ENCODE data around the gene SRPK3.

SRPK3 gene

DNA sequence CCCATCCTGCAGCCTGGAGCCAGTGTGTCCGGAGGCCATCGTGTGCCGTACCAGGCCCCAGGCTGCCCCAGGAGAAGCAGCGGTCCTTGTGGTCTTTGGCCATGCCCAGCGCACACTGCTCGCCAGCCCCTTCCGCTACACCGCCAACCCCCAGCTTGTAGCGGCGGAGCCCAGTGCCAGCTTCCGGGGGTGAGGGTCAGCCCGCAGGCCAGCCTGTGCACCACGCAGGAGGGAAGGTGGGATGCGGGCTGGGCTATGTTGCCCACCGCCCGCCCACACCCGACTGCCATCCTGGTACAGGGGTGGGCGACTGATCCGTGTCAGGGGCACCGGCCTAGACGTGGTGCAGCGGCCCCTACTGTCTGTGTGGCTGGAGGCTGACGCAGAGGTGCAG lies 7.6 kb upstream of the SRPK3 start:
- no peak for DNase-seq
- H3K9me3 Mint-ChIP-seq = no peaks in the 10 kb centered on the region
- no peak overlapping the region for H3K4me3 Mint-ChIP-seq
- H3K27me3 Mint-ChIP-seq = no peaks in the 10 kb centered on the region
- H3K4me1 Mint-ChIP-seq = peaks cover 4% of the 10 kb centered on the region
- ATAC-seq = no peak
- H3K27ac Mint-ChIP-seq = no peak overlapping the region

DNA sequence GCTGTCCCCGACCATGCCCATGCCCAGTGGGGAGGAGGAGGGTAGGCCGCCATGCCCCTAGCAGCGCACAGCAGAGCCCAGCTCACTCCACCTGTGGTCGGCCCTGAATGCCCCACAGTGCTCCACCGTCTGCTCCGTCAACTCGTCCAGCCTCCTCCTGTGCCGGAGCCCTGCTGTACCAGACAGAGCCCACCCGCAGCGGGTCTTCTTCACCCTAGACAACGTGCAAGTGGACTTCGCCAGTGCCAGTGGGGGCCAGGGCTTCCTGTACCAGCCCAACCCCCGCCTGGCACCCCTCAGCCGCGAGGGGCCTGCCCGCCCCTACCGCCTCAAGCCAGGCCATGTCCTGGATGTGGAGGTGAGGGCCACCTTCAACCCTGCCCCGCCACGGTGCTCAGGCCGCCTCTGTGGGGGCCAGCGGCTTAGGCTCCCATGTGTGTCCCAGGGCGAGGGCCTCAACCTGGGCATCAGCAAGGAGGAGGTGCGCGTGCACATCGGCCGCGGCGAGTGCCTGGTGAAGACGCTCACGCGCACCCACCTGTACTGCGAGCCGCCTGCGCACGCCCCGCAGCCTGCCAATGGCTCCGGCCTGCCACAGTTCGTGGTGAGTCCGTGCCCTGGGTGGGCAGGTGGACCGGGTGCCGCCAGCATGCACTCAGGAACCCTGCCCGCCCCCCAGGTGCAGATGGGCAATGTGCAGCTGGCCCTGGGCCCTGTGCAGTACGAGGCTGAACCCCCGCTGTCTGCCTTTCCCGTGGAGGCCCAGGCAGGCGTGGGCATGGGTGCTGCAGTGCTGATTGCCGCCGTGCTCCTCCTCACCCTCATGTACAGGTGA lies 6.9 kb upstream of the SRPK3 start:
- no peak overlapping the region for H3K4me3 Mint-ChIP-seq
- no peak overlapping the region for H3K27ac Mint-ChIP-seq
- H3K4me1 Mint-ChIP-seq = no peaks in the 10 kb centered on the region
- H3K9me3 Mint-ChIP-seq = no peaks in the 10 kb centered on the region
- ATAC-seq (no peak), DNase-seq (no peak)
- no peaks in the 10 kb centered on the region for H3K27me3 Mint-ChIP-seq

DNA sequence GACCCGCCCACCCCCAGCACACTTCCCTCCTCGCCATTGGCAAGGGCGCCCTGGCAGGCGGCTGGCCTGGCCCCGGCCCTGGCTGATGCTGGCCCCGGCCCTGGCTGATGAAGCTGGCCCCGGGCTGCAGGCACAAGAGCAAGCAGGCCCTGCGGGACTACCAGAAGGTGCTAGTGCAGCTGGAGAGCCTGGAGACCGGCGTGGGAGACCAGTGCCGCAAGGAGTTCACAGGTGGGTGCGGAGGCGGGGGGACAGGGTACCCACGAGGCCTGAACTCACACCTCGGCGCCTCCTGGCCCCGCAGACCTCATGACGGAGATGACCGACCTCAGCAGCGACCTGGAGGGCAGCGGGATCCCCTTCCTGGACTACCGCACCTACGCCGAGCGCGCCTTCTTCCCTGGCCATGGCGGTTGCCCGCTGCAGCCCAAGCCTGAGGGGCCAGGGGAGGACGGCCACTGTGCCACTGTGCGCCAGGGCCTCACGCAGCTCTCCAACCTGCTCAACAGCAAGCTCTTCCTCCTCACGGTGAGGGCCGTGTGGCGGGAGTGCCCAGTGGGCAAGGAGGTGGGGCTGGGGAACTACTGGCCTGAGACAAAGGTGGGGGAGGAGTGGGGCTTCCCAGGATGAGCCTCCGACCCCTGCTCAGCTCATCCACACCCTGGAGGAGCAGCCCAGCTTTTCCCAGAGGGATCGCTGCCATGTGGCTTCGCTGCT lies 6.1 kb upstream of the SRPK3 start:
- Mint-ChIP-seq H3K27me3 (peaks cover 3% of the 10 kb centered on the region), H3K9me3 (no peaks in the 10 kb centered on the region), H3K4me3 (no peak overlapping the region), H3K4me1 (peaks cover 1% of the 10 kb centered on the region), H3K27ac (no peak overlapping the region)
- peak in 1 of 2 donors; percentile 4 for DNase-seq
- ATAC-seq = no peak

DNA sequence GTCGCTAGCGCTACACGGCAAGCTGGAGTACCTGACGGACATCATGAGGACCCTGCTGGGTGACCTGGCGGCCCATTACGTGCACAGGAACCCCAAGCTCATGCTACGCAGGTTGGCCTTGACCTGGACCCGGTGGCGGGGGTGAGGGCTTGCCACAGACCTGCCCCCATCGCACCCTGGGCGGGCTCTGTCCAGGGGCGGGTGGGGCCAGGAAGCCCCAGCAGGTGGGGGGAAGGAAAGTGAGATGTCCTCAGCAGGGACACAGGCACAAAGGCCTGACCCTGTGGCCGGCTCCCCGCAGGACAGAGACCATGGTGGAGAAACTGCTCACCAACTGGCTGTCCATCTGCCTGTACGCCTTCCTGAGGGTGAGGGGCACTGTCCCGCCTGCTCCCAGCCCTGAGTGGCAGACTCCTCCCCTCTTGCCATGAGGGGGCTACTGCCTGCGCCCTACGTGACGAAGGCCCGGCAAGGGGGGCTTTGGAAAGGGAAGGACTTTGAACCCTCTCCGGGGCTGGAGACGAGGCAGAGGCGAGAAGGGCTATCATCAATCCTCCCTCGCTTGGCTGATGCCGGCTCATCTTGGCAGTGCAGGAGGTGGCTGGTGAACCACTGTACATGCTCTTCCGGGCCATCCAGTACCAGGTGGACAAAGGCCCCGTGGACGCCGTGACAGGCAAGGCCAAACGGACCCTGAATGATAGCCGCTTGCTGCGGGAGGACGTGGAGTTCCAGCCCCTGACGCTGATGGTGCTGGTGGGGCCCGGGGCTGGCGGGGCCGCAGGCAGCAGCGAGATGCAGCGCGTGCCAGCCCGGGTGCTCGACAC lies 5.3 kb upstream of the SRPK3 start:
- ATAC-seq = no peak

DNA sequence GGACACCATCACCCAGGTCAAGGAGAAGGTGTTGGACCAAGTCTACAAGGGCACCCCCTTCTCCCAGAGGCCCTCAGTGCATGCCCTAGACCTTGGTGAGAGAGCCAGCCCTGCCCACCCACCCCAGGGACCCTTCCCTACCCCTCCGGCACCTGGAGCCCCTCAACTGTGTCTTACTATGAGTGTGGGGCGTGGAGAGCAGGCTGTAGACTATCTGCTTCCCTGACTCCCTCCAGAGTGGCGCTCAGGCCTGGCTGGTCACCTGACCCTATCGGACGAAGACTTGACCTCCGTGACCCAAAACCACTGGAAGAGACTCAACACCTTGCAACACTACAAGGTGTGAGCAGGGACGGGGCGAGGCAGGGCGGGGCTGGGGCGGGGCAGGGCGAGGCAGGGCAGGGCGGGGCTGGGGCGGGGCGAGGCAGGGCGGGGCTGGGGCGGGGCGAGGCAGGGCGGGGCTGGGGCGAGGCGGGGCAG lies 4.7 kb upstream of the SRPK3 start:
- no peaks in the 10 kb centered on the region for H3K9me3 Mint-ChIP-seq
- H3K4me3 Mint-ChIP-seq = no peak overlapping the region
- ATAC-seq = no peak
- H3K27ac Mint-ChIP-seq = no peak overlapping the region
- no peak for DNase-seq
- peaks cover 9% of the 10 kb centered on the region for H3K4me1 Mint-ChIP-seq
- H3K27me3 Mint-ChIP-seq = peaks cover 12% of the 10 kb centered on the region

More for the DNA sequence above, 5.3 kb upstream of the SRPK3 start:
- H3K9me3 Mint-ChIP-seq = no peaks in the 10 kb centered on the region
- peaks cover 9% of the 10 kb centered on the region for H3K4me1 Mint-ChIP-seq
- no peak overlapping the region for H3K4me3 Mint-ChIP-seq
- H3K27me3 Mint-ChIP-seq = peaks cover 11% of the 10 kb centered on the region
- H3K27ac Mint-ChIP-seq = no peak overlapping the region
- peak in 1 of 2 donors; percentile 6 for DNase-seq

DNA sequence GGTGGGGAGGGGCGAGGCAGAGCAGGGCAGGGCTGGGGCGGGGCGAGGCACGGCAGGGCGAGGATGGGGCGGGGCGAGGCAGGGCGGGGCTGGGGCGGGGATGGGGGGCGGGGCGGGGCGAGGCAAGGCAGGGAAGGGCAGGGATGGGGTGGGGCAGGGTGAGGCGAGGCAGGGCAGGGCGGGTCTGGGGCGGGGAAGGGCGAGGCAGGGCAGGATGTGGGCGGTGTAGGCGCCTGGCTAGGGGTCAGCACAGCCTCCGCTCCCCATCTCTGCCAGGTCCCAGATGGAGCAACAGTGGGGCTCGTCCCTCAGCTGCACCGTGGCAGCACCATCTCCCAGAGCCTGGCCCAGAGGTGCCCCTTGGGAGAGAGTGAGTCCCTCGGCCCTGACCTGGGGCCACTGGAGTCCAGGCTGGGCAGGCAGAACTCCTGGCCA lies 4.2 kb upstream of the SRPK3 start:
- H3K27me3 Mint-ChIP-seq = peaks cover 12% of the 10 kb centered on the region
- no peaks in the 10 kb centered on the region for H3K9me3 Mint-ChIP-seq
- no peak overlapping the region for H3K27ac Mint-ChIP-seq
- H3K4me1 Mint-ChIP-seq = peaks cover 9% of the 10 kb centered on the region
- ATAC-seq (peak; percentile 8), DNase-seq (no peak)
- no peak overlapping the region for H3K4me3 Mint-ChIP-seq

DNA sequence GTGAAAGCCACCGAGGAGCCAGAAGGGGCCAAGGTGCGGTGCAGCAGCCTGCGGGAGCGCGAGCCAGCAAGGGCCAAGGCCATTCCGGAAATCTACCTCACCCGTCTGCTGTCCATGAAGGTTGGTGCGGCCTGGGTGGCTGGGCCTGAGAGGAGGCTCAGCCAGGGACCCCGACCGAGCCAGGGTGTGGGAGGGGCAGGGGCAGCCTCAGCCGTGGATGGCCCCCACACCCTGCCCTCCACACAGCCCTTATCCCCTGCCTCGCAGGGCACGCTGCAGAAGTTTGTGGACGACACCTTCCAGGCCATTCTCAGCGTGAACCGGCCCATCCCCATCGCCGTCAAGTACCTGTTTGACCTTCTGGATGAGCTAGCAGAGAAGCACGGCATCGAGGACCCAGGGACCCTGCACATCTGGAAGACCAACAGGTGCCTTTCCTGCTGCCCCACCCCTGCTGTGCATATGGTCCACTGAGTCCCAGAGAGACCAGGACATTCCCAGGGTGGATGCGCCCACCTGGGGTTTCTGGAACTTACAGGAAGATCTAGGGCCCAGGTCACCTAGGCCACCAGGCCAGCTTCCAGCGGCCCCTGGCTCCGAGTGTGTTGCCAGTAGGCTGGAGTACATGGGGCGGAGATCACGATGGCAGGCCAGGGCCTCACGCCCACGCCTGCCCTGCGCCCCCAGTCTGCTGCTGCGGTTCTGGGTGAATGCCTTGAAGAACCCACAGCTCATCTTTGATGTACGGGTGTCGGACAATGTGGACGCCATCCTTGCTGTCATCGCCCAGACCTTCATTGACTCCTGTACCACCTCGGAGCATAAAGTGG lies 3.4 kb upstream of the SRPK3 start:
- no peak overlapping the region for H3K27ac Mint-ChIP-seq
- DNase-seq = no peak

DNA sequence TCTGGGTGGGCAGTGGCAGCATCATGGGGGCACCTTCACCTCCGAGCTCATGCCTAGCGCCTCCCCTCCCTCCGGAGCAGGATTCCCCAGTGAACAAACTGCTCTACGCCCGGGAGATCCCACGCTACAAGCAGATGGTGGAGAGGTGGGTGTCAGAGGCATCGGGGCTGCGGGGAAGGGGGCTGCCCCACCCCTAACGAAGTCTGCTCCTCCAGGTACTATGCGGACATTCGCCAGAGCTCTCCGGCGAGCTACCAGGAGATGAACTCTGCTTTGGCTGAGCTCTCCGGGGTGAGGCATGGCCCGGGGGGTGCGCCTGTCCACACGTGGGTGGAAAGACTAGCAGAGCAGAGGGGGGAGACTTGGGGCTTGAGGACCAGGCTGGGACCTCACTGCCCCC lies 2.7 kb upstream of the SRPK3 start:
- no peaks in the 10 kb centered on the region for H3K9me3 Mint-ChIP-seq
- H3K27me3 Mint-ChIP-seq = peaks cover 12% of the 10 kb centered on the region
- no peak overlapping the region for H3K27ac Mint-ChIP-seq
- DNase-seq (no peak), ATAC-seq (no peak)
- H3K4me1 Mint-ChIP-seq = peaks cover 9% of the 10 kb centered on the region
- no peak overlapping the region for H3K4me3 Mint-ChIP-seq

More for the DNA sequence above, 3.4 kb upstream of the SRPK3 start:
- ATAC-seq = no peak
- H3K4me1 Mint-ChIP-seq = peaks cover 9% of the 10 kb centered on the region
- H3K9me3 Mint-ChIP-seq = no peaks in the 10 kb centered on the region
- H3K27me3 Mint-ChIP-seq = peaks cover 12% of the 10 kb centered on the region
- no peak overlapping the region for H3K4me3 Mint-ChIP-seq

DNA sequence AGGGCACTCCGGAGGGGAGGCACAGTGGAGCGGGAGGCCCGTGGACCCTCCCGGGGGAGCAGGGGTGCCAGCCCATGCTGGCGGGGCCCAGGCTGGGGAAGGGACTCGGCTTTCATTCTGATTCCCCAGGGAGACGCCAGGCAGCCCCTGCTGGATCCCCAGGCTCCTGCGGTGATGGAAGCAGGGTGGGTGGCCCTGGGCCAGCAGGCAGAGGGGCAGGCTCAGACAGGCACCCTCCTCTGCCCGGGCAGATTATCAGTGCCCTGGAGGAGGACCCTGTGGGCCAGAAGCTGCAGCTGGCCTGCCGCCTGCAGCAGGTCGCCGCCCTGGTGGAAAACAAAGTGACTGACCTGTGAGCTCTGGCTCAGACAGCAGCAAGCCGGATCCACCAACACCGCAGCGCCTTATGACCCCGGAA lies 2.1 kb upstream of the SRPK3 start:
- no peak overlapping the region for H3K4me3 Mint-ChIP-seq
- peaks cover 9% of the 10 kb centered on the region for H3K4me1 Mint-ChIP-seq
- DNase-seq (no peak), ATAC-seq (peak; percentile 10)
- no peaks in the 10 kb centered on the region for H3K9me3 Mint-ChIP-seq
- no peak overlapping the region for H3K27ac Mint-ChIP-seq
- peaks cover 12% of the 10 kb centered on the region for H3K27me3 Mint-ChIP-seq

DNA sequence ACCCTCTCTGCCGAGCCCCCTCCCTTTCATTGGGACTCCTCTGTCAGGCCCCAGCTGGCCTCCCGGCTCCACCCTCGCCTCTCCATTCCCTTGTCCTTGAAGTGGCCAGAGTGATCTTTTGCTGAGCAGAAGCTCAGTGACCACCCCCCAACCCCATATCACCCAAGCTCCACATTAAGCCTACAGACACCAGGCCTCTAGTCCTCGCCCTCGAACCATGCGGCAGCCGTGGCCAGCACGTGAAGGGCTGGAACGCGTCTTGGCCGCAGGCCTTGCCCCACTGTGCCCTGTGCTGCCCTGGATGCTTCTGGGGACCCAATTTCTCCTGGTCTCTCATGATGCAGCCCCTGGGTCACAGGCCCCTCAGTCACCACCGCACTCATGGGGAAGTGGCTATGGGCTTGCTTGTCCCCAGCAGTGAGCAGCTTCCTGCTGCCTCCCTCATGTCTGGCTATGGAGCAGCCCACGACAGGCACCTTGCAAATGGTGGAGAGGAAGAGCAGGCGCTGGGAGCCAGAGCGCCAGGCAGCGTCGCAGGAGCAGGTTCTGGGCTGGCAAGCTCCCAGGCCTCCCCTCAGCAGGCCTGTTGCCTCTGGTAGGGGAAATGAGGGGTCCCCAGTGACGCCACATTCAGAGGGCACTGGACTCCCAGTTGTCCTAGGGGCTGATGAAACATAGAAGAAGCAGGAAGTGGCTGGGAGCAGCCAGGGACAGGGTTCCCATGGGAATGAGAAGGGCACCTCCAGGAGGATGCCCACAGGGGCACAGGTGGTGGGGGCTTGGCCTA lies 757 bp upstream of the SRPK3 start:
- DNase-seq (no peak), ATAC-seq (no peak)
- no peak overlapping the region for H3K4me3 Mint-ChIP-seq
- no peaks in the 10 kb centered on the region for H3K9me3 Mint-ChIP-seq
- H3K4me1 Mint-ChIP-seq = peaks cover 9% of the 10 kb centered on the region
- peak overlapping the region in 1 of 2 donors; percentile 31 for H3K27ac Mint-ChIP-seq
- peaks cover 12% of the 10 kb centered on the region for H3K27me3 Mint-ChIP-seq

DNA sequence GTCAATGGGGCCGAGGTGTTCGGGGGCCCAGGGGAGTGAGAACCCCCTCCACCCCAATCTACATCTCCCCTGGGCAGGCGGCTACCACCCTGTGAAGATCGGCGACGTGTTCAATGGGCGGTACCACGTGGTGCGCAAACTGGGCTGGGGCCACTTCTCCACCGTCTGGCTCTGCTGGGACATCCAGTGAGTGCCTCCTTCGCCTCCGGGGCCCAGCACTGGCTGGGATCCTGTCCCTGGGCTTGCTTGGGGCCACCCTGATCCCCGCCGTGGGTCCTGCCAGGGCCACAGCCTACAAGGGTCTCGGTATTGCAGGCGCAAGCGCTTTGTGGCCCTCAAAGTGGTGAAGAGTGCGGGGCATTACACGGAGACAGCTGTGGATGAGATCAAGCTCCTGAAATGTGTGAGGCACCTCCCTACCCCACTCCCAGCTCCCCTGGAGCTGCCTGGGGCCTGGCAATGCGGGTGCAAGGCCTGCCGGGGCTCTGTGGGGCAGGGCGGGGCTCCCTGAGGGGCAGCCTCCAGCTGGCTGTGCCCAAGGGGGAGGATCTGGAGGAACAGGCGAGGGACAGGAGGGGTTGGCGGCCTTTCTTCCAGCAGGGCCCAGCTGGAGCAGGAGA lies 697 bp downstream of the SRPK3 start:
- Mint-ChIP-seq H3K9me3 (no peaks in the 10 kb centered on the region), H3K4me3 (no peak overlapping the region)

DNA sequence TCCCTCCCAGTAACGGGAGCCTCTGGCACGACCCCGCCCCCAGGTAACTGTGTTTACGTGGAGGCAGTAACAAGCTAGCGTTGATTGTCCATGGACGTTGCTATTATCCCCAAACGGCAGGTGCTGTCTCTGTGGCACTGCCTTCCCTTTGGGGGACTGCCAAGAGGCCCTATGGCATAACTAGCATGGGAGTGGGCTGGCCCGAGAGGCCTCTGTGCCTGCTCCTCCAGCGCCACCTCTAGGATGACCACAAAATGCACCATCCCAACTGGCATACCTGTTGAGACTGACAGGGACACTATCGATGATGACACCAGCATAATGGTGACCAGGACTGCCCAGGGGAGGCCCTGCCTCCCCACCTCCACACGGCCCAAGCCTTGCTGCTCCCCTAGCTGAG lies 1.5 kb downstream of the SRPK3 start:
- Mint-ChIP-seq H3K9me3 (no peaks in the 10 kb centered on the region), H3K4me1 (peaks cover 9% of the 10 kb centered on the region), H3K27ac (no peak overlapping the region), H3K4me3 (no peak overlapping the region), H3K27me3 (peaks cover 12% of the 10 kb centered on the region)
- ATAC-seq (no peak), DNase-seq (no peak)

More for the DNA sequence above, 697 bp downstream of the SRPK3 start:
- ATAC-seq (no peak), DNase-seq (no peak)
- H3K4me1 Mint-ChIP-seq = peaks cover 9% of the 10 kb centered on the region
- H3K27me3 Mint-ChIP-seq = peaks cover 12% of the 10 kb centered on the region
- peak overlapping the region in 1 of 2 donors; percentile 34 for H3K27ac Mint-ChIP-seq

DNA sequence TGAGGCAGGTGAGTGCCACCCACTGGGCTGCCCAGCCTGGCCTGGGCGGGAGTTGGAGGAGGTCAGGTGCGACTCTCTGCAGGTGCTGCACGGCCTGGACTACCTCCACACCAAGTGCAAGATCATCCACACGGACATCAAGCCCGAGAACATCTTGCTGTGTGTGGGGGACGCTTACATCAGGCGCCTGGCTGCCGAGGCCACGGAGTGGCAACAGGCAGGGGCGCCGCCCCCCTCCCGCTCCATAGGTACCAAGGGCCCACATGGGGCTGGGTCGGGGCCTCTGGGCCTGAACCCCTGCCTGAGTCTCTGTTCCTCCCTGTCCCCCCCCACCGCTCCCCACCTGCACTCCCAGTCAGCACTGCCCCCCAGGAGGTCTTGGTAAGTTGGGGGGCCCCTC lies 2.0 kb downstream of the SRPK3 start:
- no peak for DNase-seq
- no peaks in the 10 kb centered on the region for H3K9me3 Mint-ChIP-seq

More for the DNA sequence above, 2.0 kb downstream of the SRPK3 start:
- peaks cover 9% of the 10 kb centered on the region for H3K4me1 Mint-ChIP-seq
- H3K27me3 Mint-ChIP-seq = peaks cover 12% of the 10 kb centered on the region
- H3K4me3 Mint-ChIP-seq = no peak overlapping the region
- no peak for ATAC-seq
- H3K27ac Mint-ChIP-seq = no peak overlapping the region

Measured in stimulated activated naive CD8-positive, alpha-beta T cell treated with anti-CD3 and anti-CD28 coated beads, Interleukin-15, amount 100 ng/mL, for 72 hours (primary cell).